Loucy (cell line): ENCODE data around the gene FBXL14.

Experiments
- EZH2phosphoT487 ChIP-seq: fragments of 200-600 bp; IDR thresholded peaks from 2 replicates; pipeline ENCODE4 v1.6.1; 2018; ENCODE audit warnings: antibody characterized with exemption, mild to moderate bottlenecking, moderate library complexity, borderline replicate concordance
- TF ChIP-seq, protein P1 (sequence below): fragments of 200-600 bp; sonication (generic); conservative IDR thresholded peaks from 2 replicates; pipeline ENCODE4 v1.5.1; 2014; ENCODE audit warnings: mild to moderate bottlenecking, antibody characterized with exemption, low read length

DNA sequence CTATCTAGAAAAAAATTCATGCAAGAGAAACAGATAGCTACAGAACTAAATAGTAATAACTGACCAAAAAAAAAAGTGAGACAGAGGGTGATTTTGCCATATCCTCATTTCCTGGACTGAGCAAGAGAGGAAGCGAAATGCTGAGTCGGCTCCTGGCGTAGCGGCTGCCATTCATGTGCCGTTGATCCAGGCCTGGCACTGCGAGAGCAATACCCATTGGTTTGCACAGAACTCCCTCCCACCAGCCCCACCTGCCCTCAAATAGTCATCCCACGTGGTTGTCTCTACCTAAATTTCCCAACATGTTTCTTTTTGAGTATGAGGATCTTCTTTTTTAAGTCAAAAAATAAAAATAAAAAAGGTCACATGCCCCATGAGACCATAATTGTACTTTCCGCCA lies 25.2 kb upstream of the FBXL14 start:
- TF ChIP-seq, protein P1, sequence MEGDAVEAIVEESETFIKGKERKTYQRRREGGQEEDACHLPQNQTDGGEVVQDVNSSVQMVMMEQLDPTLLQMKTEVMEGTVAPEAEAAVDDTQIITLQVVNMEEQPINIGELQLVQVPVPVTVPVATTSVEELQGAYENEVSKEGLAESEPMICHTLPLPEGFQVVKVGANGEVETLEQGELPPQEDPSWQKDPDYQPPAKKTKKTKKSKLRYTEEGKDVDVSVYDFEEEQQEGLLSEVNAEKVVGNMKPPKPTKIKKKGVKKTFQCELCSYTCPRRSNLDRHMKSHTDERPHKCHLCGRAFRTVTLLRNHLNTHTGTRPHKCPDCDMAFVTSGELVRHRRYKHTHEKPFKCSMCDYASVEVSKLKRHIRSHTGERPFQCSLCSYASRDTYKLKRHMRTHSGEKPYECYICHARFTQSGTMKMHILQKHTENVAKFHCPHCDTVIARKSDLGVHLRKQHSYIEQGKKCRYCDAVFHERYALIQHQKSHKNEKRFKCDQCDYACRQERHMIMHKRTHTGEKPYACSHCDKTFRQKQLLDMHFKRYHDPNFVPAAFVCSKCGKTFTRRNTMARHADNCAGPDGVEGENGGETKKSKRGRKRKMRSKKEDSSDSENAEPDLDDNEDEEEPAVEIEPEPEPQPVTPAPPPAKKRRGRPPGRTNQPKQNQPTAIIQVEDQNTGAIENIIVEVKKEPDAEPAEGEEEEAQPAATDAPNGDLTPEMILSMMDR = no peak
- no peak for TF ChIP-seq EZH2phosphoT487
